ENCODE results near the gene ATAD1. TPM values are rescaled to one million over a fixed set of nuclear protein-coding genes. Genes with fewer than 3 reads are reported as not detected.

Gene ATAD1
- total and polyA plus RNA-seq, 2 of the 8 experiments (the other 6 are each of a cell fraction or from before 2014, with no cell fraction given) = 8.9 to 35.3 TPM

GRCh38 chr10:87826653-87827052 lies 8.6 kb upstream of the ATAD1 start:
- Histone ChIP-seq H2BK5ac (ENCODE audit: low read depth, low read length) (no peak overlapping the region), H3K4me2 (ENCODE audit: insufficient read depth in 1 of 2, low read depth in 2 of 2, low read length in 2 of 2) (no peak overlapping the region), H2BK120ac (replicated peaks; ENCODE audit: low read depth, low read length) (no peak overlapping the region), H3K23me2 (ENCODE audit: low read depth, low read length) (no peaks in the 10 kb centered on the region), H3K79me2 (ENCODE audit: control insufficient read depth in 1 of 2, insufficient read depth in 2 of 2, low read length in 2 of 2) (no peaks in the 10 kb centered on the region), H4K8ac (ENCODE audit: extremely low read depth, insufficient read depth, low read length) (no peak overlapping the region), H2AK5ac (ENCODE audit: low read depth, low read length) (no peak overlapping the region), H4K5ac (ENCODE audit: insufficient read length, low read depth, low read length) (no peak overlapping the region), H2BK20ac (ENCODE audit: low read length) (no peak overlapping the region), H3K18ac (ENCODE audit: extremely low read depth, low read length) (no peak overlapping the region), H3K9me3 (ENCODE audit: insufficient read depth in 2 of 2, low read depth in 1 of 2, low read length in 1 of 2) (no peaks in the 10 kb centered on the region), H3K56ac (replicated peaks; ENCODE audit: insufficient read length, low read depth, low read length) (no peak overlapping the region), H3K4ac (replicated peaks; ENCODE audit: insufficient read length, low read depth, low read length) (no peak overlapping the region), H2BK12ac (ENCODE audit: low read depth, low read length) (no peak overlapping the region), H3K14ac (ENCODE audit: insufficient read length) (no peak overlapping the region), H4K91ac (replicated peaks; ENCODE audit: insufficient read length, low read length) (no peak overlapping the region), H3K79me1 (ENCODE audit: low read depth, low read length) (no peaks in the 10 kb centered on the region), H3K36me3 (ENCODE audit: control insufficient read depth in 2 of 4, insufficient read depth in 4 of 4, low read length in 3 of 4) (no peaks in the 10 kb centered on the region), H3K4me1 (replicated peaks in 1 of 4; ENCODE audit: control insufficient read depth in 3 of 4, insufficient read depth in 4 of 4, low read length in 3 of 4) (no peaks in the 10 kb centered on the region), H3K23ac (ENCODE audit: insufficient read length) (no peak overlapping the region), H4K20me1 (replicated peaks in 1 of 2; ENCODE audit: control insufficient read depth in 1 of 2, insufficient read depth in 2 of 2, low read length in 2 of 2) (no peaks in the 10 kb centered on the region), H3K27me3 (replicated peaks in 1 of 4; ENCODE audit: control insufficient read depth in 3 of 4, extremely low read depth in 1 of 4, insufficient read depth in 3 of 4, low read length in 3 of 4) (no peaks in the 10 kb centered on the region), H2BK15ac (ENCODE audit: low read length) (no peak overlapping the region), H3K9ac (replicated peaks in 1 of 4; ENCODE audit: extremely low read depth in 1 of 4, low read depth in 3 of 4, low read length in 3 of 4) (no peak overlapping the region), H3K27ac (ENCODE audit: low read depth, low read length) (no peak overlapping the region), H2AFZ (ENCODE audit: low read length) (no peak overlapping the region), H3K4me3 (ENCODE audit: extremely low read depth in 1 of 4, insufficient read depth in 2 of 4, low read depth in 3 of 4, low read length in 4 of 4) (no peak overlapping the region)
- CTCF ChIA-PET (ENCODE audit: partially characterized antibody) = no interaction called here
- POLR2A ChIA-PET (ENCODE audit: partially characterized antibody) = no interaction called here
- DNase-seq (ENCODE audit: low read depth in 1 of 2, low spot score in 2 of 2) = no peak
- TF ChIP-seq KDM5A (IDR thresholded peaks at IDR 0.05; ENCODE audit: low read length) = no peak
- TF ChIP-seq SIRT6 (IDR thresholded peaks at IDR 0.05; ENCODE audit: low read length) = no peak
- peak; percentile 81 for TF ChIP-seq MAFK (IDR thresholded peaks at IDR 0.05; ENCODE audit: low read depth, low read length)
- no peak for FAIRE-seq

Data from H1 (cell line).